K562 (cell line): Measurements from ENCODE around the gene PATL1. TPM values are rescaled to one million over a fixed set of nuclear protein-coding genes. Genes with fewer than 3 reads are reported as not detected.

Experiments used
- ATAC-seq: fragments of 200-7000 bp; cut with Tn5 transposase; 3 replicates; pipeline ENCODE4 v1.9.1; 2020; ENCODE audit warnings: moderate library complexity
- BruUV-seq: library from RNA; stranded (reverse); fragments of 400-500 nt; replicated peaks from 2 replicates; lab custom pipeline; 2021; lab: Mats Ljungman, UMichigan
- CTCF ChIA-PET: fragments of 300-600 bp; formaldehyde crosslinking; extraction: SDS; loops from one replicate; lab custom pipeline; 2021; ENCODE audit warnings: low intra/inter-chr PET ratio; lab: Yijun Ruan, JAX
- POLR2A ChIA-PET: fragments of 300-600, 350-650 bp; sonication (Branson Sonifier 250); formaldehyde crosslinking; extraction: SDS; loops from one replicate; lab custom pipeline; 2021; ENCODE audit warnings: antibody characterized with exemption, inconsistent platforms; lab: Yijun Ruan, JAX
- DNase-seq, 4 experiments: peaks; one replicate each; pipeline versions ENCODE4 v3.0.0 to v3.0.0-alpha.2; 2011 to 2018; ENCODE audit warnings: low spot score in 3 of 4, mixed read lengths in 3 of 4; ENCODE audit errors: extremely low read depth in 1 of 4
- FAIRE-seq: peaks from 2 replicates; lab custom pipeline; 2011; peaks lifted over from hg19 to GRCh38; lab: Jason Lieb, UNC
- H2AFZ ChIP-seq: 2 replicates; pipeline ENCODE4 v1.6.0; 2011; ENCODE audit warnings: low read depth, low read length, control low read depth, inconsistent platforms
- H3K27ac ChIP-seq: fragments of 200-600 bp; 3 replicates; pipeline ENCODE4 v1.8.0; 2011; ENCODE audit warnings: low read depth, mild to moderate bottlenecking, control low read depth, inconsistent platforms, low read length, moderate library complexity, mixed read lengths; ENCODE audit errors: extremely low read depth
- H3K27me3 ChIP-seq, 2 experiments: fragments of 300-600 bp in 1 of 2; 2 replicates in 1 of 2; 3 replicates in 1 of 2; pipeline versions ENCODE4 v1.6.0 to v1.8.0; 2011; ENCODE audit warnings: inconsistent platforms in 2 of 2, low read length in 2 of 2, mild to moderate bottlenecking in 1 of 2, mixed read lengths in 1 of 2, moderate library complexity in 1 of 2; ENCODE audit not compliant: control insufficient read depth in 2 of 2, insufficient read depth in 2 of 2
- H3K36me3 ChIP-seq: fragments of 300-600 bp; 3 replicates; pipeline ENCODE4 v1.8.0; 2011; ENCODE audit warnings: mild to moderate bottlenecking, low read length, inconsistent platforms; ENCODE audit not compliant: control insufficient read depth, insufficient read depth
- H3K4me1 ChIP-seq, 2 experiments: fragments of 200-600 bp in 1 of 2; replicated peaks in 1 of 2; 2 replicates in 1 of 2; 3 replicates in 1 of 2; pipeline versions ENCODE4 v1.5.1 to v1.8.0; 2011; ENCODE audit warnings: inconsistent platforms in 2 of 2, low read length in 2 of 2, mild to moderate bottlenecking in 1 of 2, mixed read lengths in 1 of 2, moderate library complexity in 1 of 2; ENCODE audit not compliant: control insufficient read depth in 2 of 2, insufficient read depth in 2 of 2
- H3K4me2 ChIP-seq: 2 replicates; pipeline ENCODE4 v1.6.1; 2011; ENCODE audit warnings: low read length, control low read depth, inconsistent platforms, mixed read lengths; ENCODE audit not compliant: insufficient read depth
- H3K4me3 ChIP-seq: fragments of 200-600 bp; sonication (generic), shearing (Covaris generic); 2 replicates; pipeline ENCODE4 v1.5.1; 2016; ENCODE audit warnings: control low read depth, inconsistent platforms
- H3K79me2 ChIP-seq: fragments of 200-600 bp; 3 replicates; pipeline ENCODE4 v1.8.0; 2011; ENCODE audit warnings: low read length, inconsistent platforms; ENCODE audit not compliant: control insufficient read depth, insufficient read depth
- H3K9ac ChIP-seq, 2 experiments: 2 replicates each; pipeline versions ENCODE4 v1.6.0 to v1.6.1; 2011; ENCODE audit warnings: low read depth in 2 of 2, low read length in 2 of 2, control low read depth in 1 of 2, inconsistent platforms in 1 of 2, mild to moderate bottlenecking in 1 of 2, mixed read lengths in 1 of 2; ENCODE audit not compliant: insufficient read depth in 1 of 2
- H3K9me1 ChIP-seq: one replicate; pipeline ENCODE4 v1.6.0; 2011; ENCODE audit warnings: inconsistent platforms, mild to moderate bottlenecking, low read length, moderate library complexity; ENCODE audit not compliant: control insufficient read depth, insufficient read depth
- H3K9me3 ChIP-seq: replicated peaks from 2 replicates; pipeline ENCODE4 v1.5.1; 2011; ENCODE audit warnings: low read depth, low read length, inconsistent platforms; ENCODE audit not compliant: control insufficient read depth, insufficient read depth
- H4K20me1 ChIP-seq: replicated peaks from 2 replicates; pipeline ENCODE4 v1.6.1; 2011; ENCODE audit warnings: low read length, inconsistent platforms, mixed read lengths; ENCODE audit not compliant: control insufficient read depth, insufficient read depth
- CHCHD3 ChIP-seq: fragments of 250-450 bp; sonication (Bioruptor Pico); IDR thresholded peaks from 2 replicates; pipeline ENCODE4 v2.1.2; 2022; ENCODE audit warnings: mild to moderate bottlenecking
- FIP1L1 ChIP-seq: fragments of 200-400 bp; formaldehyde crosslinking; IDR thresholded peaks from 2 replicates; pipeline ENCODE4 v1.6.1; 2018; ENCODE audit warnings: mild to moderate bottlenecking, low read depth, low read length; ENCODE audit not compliant: poor library complexity, severe bottlenecking
- NR2C1 ChIP-seq, 2 experiments: fragments of 450-650 bp; IDR thresholded peaks; 2 replicates each; pipeline ENCODE4 v1.6.1; 2017; ENCODE audit warnings: mild to moderate bottlenecking in 2 of 2, antibody characterized with exemption in 1 of 2, inconsistent platforms in 1 of 2, missing compliant biosample characterization in 1 of 2, missing genetic modification characterization in 1 of 2
- ZNF57 ChIP-seq: fragments of 450-650 bp; formaldehyde crosslinking; IDR thresholded peaks from 2 replicates; pipeline ENCODE4 v1.4.0; 2020; ENCODE audit warnings: mild to moderate bottlenecking, moderate library complexity
- WGBS: fragments of 100-300 bp; shearing (Covaris generic); methylation state at CpG from one replicate; pipeline ENCODE4 v1.1.6; 2016; ENCODE audit warnings: low coverage, mixed read lengths; ENCODE audit not compliant: insufficient coverage; ENCODE audit errors: missing lambda C conversion rate; 5-methylcytosine and 5-hydroxymethylcytosine counted together
- in situ Hi-C: fragments of 300-500 bp; cut with MboI; formaldehyde crosslinking; loops from 4 replicates; pipeline ENCODE4 v1.15.0; 2018; ENCODE audit warnings: inconsistent platforms, mixed read lengths
- intact Hi-C: fragments of 100-400 bp; cut with micrococcal nuclease; formaldehyde crosslinking; loops from 2 replicates; pipeline ENCODE4 v1.14.2; 2022
- polyA plus RNA-seq, 8 experiments: library from polyadenylated mRNA; depleted of rRNA in 4 of 8; stranded (reverse) in 5 of 8; unstranded in 3 of 8; fragments of >200 nt; fragmentation: Nextera tagmentation in 2 of 8; fragmentation: Illumina TruSeq in 1 of 8; extraction: Ambion mirVana in 2 of 8; extraction: Trizol in 1 of 8; gene quantifications; 2 replicates each; pipeline versions ENCODE4 v1.2.1 to v1.2.3, GENCODE V29; 2011 to 2014; ENCODE audit warnings: inconsistent platforms in 1 of 8, missing spikeins in 1 of 8
- total RNA-seq, 7 experiments: library from RNA; depleted of rRNA in 6 of 7; stranded (reverse); fragments of >200 nt in 6 of 7; fragmentation: Illumina TruSeq in 2 of 7; extraction: Trizol in 2 of 7; gene quantifications; 2 replicates each; pipeline versions ENCODE4 v1.2.1 to v1.2.3, GENCODE V29; 2011 to 2021; ENCODE audit warnings: low replicate concordance in 1 of 7

PATL1 gene
- total and polyA plus RNA-seq, 9 of the 15 experiments (the other 6 are each of a cell fraction or from before 2014, with no cell fraction given) = 3.2 to 48.0 (median 16.4) TPM

DNA sequence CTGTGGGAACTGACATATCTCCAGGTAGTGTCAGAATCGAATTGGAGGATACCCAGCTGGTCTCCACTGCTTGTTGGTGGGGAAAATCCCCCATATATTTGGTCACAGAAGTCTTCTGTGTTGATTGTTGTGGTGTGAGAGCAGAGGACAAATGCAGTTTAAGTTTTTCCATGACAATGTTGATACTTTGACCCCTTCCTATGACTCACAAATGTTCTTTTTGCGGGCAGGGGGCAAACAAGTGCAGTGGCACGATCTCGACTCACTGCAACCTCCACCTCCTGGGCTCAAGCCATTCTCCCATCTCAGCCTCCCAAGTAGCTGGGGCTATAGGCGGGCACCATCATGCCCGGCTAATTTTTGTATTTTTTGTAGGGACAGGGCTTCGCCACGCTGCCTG is 7.4 kb upstream of the PATL1 start:
- POLR2A ChIA-PET = interaction anchor here (1.3 kb wide), 1 partner anchor 61 kb away, joined by 3 read pairs; the partner anchor contains the start of gene OSBP
- no peaks in the 10 kb centered on the region for H3K9me1 ChIP-seq
- in situ Hi-C loops = loop anchor here (25.0 kb wide), 1 partner anchor 489 kb away; no protein-coding TSS in a partner anchor
- TF ChIP-seq NR2C1 (IDR thresholded peaks at IDR 0.05) (no peak), NR2C1 (tag; IDR thresholded peaks at IDR 0.05) (0 out of 2 replicates have a peak, but pooled peaks have one; percentile 29), ZNF57 (no peak)
- no peak for FAIRE-seq
- no peaks in the 10 kb centered on the region for H4K20me1 ChIP-seq
- no peak overlapping the region for H2AFZ ChIP-seq
- no peak overlapping the region for H3K9ac ChIP-seq
- no peaks in the 10 kb centered on the region for H3K79me2 ChIP-seq
- H3K27ac ChIP-seq = no peak overlapping the region
- H3K9me3 ChIP-seq = no peaks in the 10 kb centered on the region
- no peaks in the 10 kb centered on the region for H3K36me3 ChIP-seq
- ATAC-seq = no peak
- DNase-seq = no peak
- 47% methylated on average over 8 of the region's 8 CpGs for WGBS
- CTCF ChIA-PET = no interaction called here
- BruUV-seq = no TSS peak
- H3K4me3 ChIP-seq = no peak overlapping the region
- no peaks in the 10 kb centered on the region for H3K27me3 ChIP-seq
- intact Hi-C loops = no loop called here
- peaks cover 9 to 11% of the 10 kb centered on the region in 2 experiments; a peak in 4 of 5 replicates for H3K4me1 ChIP-seq
- H3K4me2 ChIP-seq = no peak overlapping the region

DNA sequence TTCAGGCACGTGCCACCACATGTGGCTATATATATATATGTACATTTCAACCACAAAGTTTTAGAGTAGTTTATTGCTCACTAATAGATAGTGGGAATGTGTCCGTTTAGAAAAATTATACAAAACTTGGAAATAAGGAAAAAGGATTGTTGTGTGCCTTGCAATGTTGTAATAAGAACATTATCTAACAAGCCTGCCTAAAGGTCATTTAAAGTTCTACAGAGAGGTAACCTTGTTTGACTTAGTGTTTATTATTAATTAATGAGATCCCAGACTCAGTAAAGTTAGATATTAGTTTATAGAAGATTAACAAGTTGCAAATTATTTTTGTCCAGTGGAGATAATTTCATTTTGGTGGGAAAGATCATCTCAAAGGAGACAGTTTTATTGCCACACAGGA is 5.5 kb upstream of the PATL1 start:
- TF ChIP-seq FIP1L1 = no peak
- TF ChIP-seq CHCHD3 (CRISPR knock-in tag) = no peak
- Histone ChIP-seq H3K27me3 (no peaks in the 10 kb centered on the region), H3K9me3 (no peaks in the 10 kb centered on the region), H4K20me1 (no peaks in the 10 kb centered on the region), H2AFZ (no peak overlapping the region), H3K9me1 (no peaks in the 10 kb centered on the region), H3K4me1 (peaks cover 8% of the 10 kb centered on the region in 2 experiments; a peak in 3 of 5 replicates), H3K9ac (no peak overlapping the region), H3K4me2 (no peak overlapping the region), H3K36me3 (no peaks in the 10 kb centered on the region), H3K27ac (no peak overlapping the region), H3K79me2 (peaks cover 2% of the 10 kb centered on the region; the same call in 1 of the 3 replicates), H3K4me3 (no peak overlapping the region)
- POLR2A ChIA-PET = no interaction called here
- no peak for FAIRE-seq
- no peak for DNase-seq
- no TSS peak for BruUV-seq
- intact Hi-C loops (no loop called here), in situ Hi-C loops (no loop called here)
- CTCF ChIA-PET = no interaction called here
- 25% methylated on average over 2 of the region's 2 CpGs for WGBS
- ATAC-seq = no peak
